Activated B cell treated with CpG ODN at 0.5 μM for 24 hours (primary cell): ENCODE data around the gene YPEL1. TPM values are rescaled to one million over a fixed set of nuclear protein-coding genes. Genes with fewer than 3 reads are reported as not detected.

Source experiments
- ATAC-seq: fragments of 200-7000 bp; cut with Tn5 transposase; one replicate; pipeline ENCODE4 v1.10.0; 2021; ENCODE audit warnings: low read depth, mild to moderate bottlenecking, moderate library complexity
- CTCF ChIA-PET: fragments of 350-600 bp; sonication (Branson Sonifier 250); formaldehyde crosslinking; loops from one replicate; lab custom pipeline; 2021; ENCODE audit warnings: antibody characterized with exemption; lab: Charles Lee
- POLR2A ChIA-PET: fragments of 350-600 bp; sonication (Branson Sonifier 250); formaldehyde crosslinking; loops from one replicate; lab custom pipeline; 2021; ENCODE audit warnings: antibody characterized with exemption; lab: Charles Lee
- DNase-seq: peaks from one replicate; pipeline ENCODE4 v3.0.0; 2022
- H3K27ac Mint-ChIP-seq: one replicate; pipeline ENCODE4 v1.8.0; 2020; ENCODE audit warnings: mixed read lengths
- H3K27me3 Mint-ChIP-seq: one replicate; pipeline ENCODE4 v1.8.0; 2021; ENCODE audit warnings: mixed read lengths
- H3K36me3 Mint-ChIP-seq: one replicate; pipeline ENCODE4 v1.8.0; 2021; ENCODE audit warnings: low read depth, mixed read lengths
- H3K4me1 Mint-ChIP-seq: one replicate; pipeline ENCODE4 v1.8.0; 2021; ENCODE audit warnings: mixed read lengths
- H3K4me3 Mint-ChIP-seq: one replicate; pipeline ENCODE4 v1.8.0; 2020; ENCODE audit warnings: mild to moderate bottlenecking, mixed read lengths
- H3K9me3 Mint-ChIP-seq: one replicate; pipeline ENCODE4 v1.8.0; 2020; ENCODE audit warnings: mixed read lengths
- intact Hi-C: fragments of 100-400 bp; cut with micrococcal nuclease; formaldehyde crosslinking; loops from one replicate; pipeline ENCODE4 v1.15.1; 2024
- total RNA-seq: library from RNA; stranded (reverse); gene quantifications from 2 replicates; pipeline ENCODE4 v1.2.3, GENCODE V29; 2022
- TF ChIP-seq, protein P1 (sequence below): fragments of 200-600 bp; IDR thresholded peaks from one replicate; pipeline ENCODE4 v1.8.0; 2022; ENCODE audit warnings: antibody characterized with exemption, mild to moderate bottlenecking

The YPEL1 gene
- total RNA-seq, 1 donor from 2014 or later: 4.1 TPM

DNA sequence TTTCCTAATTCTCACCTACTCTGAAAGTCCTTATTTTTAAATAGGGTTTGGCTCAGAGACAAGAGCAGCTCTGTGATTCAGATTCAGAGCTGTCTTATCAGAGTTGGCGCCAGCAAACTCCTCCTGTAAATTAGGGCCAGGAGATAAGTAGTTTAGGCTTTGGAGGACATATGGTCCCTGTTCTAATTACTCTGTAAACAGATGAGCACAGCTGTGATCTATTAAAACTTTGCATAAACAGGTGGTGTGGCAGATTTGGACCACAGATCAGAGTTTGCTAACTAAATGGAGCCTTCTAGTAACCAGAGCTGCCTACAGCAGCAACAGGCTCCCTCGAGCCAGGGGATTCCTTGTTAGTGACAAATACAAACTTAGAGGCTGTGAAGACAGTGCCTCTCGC, 27.9 kb downstream of the YPEL1 start:
- H3K4me1 Mint-ChIP-seq: peaks cover 5% of the 10 kb centered on the region
- TF ChIP-seq, protein P1, sequence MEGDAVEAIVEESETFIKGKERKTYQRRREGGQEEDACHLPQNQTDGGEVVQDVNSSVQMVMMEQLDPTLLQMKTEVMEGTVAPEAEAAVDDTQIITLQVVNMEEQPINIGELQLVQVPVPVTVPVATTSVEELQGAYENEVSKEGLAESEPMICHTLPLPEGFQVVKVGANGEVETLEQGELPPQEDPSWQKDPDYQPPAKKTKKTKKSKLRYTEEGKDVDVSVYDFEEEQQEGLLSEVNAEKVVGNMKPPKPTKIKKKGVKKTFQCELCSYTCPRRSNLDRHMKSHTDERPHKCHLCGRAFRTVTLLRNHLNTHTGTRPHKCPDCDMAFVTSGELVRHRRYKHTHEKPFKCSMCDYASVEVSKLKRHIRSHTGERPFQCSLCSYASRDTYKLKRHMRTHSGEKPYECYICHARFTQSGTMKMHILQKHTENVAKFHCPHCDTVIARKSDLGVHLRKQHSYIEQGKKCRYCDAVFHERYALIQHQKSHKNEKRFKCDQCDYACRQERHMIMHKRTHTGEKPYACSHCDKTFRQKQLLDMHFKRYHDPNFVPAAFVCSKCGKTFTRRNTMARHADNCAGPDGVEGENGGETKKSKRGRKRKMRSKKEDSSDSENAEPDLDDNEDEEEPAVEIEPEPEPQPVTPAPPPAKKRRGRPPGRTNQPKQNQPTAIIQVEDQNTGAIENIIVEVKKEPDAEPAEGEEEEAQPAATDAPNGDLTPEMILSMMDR: no peak
- CTCF ChIA-PET: no interaction called here
- H3K27ac Mint-ChIP-seq: no peak overlapping the region
- ATAC-seq (no peak), DNase-seq (no peak)
- POLR2A ChIA-PET: no interaction called here
- H3K27me3 Mint-ChIP-seq: no peaks in the 10 kb centered on the region
- no peak overlapping the region for H3K4me3 Mint-ChIP-seq
- no peaks in the 10 kb centered on the region for H3K9me3 Mint-ChIP-seq
- H3K36me3 Mint-ChIP-seq: peaks cover 31% of the 10 kb centered on the region
- intact Hi-C loops: no loop called here

DNA sequence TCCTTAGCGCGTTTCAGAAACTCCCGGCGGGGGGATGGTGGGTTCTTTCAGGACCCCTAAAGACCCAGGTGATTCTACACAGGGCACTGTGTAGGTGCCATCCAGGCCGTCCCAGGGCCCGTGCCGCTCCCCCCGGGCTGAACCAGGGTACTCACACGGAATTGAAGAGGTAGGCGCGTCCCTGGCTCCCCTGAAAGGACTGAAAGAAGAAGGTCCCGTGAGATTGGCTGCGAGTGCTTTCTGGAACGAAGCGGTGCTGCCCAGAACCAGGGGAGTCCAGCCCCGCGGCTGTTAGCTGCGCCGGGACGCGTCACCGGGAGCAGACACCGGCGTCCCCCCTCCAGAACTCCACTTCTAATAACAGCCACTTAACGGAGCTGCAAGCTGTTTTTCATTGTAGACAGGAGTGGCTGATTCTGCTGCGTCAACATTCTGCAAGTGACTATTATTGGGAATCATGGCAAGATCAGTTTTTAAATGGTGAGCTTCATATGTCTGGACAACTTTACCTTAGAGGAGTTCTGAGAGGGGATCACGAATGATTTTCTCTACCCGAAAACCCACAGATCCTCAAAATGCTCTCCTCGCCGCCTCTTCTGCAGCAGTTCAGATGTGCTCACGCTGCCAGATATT, 31.8 kb downstream of the YPEL1 start:
- TF ChIP-seq, protein P1: no peak
- Mint-ChIP-seq H3K27me3 (no peaks in the 10 kb centered on the region), H3K4me3 (no peak overlapping the region), H3K4me1 (peaks cover 5% of the 10 kb centered on the region), H3K36me3 (peaks cover 50% of the 10 kb centered on the region), H3K9me3 (no peaks in the 10 kb centered on the region), H3K27ac (no peak overlapping the region)
- no peak for DNase-seq
- intact Hi-C loops: no loop called here
- CTCF ChIA-PET: no interaction called here
- POLR2A ChIA-PET: interaction anchor here (0.7 kb wide), 1 partner anchor 362 kb away, joined by 6 read pairs; no protein-coding TSS in a partner anchor
- ATAC-seq: no peak

DNA sequence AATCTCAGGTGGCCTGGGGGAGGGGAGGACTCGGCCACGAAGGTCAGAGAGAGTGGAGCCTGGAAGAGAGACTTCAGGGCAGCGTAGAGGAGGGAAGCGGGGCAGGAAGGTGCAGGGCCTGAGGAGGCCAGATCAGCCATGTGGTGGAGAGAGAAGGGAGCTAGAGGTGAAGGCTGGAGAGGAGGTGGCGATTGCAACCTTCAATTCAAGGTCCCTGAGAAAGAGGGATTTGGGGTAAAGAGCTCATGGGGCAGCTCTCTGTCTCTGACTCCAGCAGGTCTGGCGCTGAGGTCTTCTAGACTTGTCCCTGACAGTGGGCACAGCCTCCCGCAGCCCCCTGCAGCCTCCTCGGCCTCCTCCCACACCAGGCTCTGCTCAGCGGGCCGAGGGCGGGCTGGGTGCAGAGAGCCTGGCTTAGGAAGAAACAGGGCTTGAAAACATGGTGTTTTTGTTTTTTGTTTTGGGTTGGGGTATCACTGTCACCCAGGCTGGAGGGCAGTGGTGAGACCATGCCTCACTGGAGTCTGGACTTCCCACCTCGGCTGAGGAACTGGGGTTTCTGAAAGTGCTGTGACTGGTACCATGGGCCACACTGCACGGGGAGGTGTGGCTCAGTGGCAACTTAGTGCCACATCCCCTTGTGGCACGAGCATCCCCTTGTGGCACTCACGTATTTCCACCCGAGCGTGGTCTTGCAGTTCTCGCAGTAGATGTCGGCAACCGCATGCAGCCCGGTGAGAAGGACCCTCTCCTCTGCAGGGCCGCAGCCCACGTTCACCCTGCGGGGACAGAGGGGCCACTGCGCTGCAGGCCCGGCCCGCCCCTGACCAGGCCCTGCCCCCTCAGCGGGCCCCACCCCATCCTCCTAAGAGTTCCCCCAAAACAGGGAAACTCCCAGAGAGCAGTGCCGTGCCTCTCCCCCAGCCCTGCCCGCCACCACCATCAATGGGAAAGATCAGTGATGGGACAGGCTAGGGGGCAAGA, 32.6 kb downstream of the YPEL1 start:
- Mint-ChIP-seq H3K9me3 (no peaks in the 10 kb centered on the region), H3K36me3 (peaks cover 57% of the 10 kb centered on the region), H3K4me3 (no peak overlapping the region), H3K27ac (peak overlapping the region; percentile 35), H3K27me3 (no peaks in the 10 kb centered on the region), H3K4me1 (peaks cover 5% of the 10 kb centered on the region)
- DNase-seq (no peak), ATAC-seq (no peak)
- ChIA-PET CTCF (no interaction called here), POLR2A (no interaction called here)
- intact Hi-C loops: no loop called here
- TF ChIP-seq, protein P1: no peak

DNA sequence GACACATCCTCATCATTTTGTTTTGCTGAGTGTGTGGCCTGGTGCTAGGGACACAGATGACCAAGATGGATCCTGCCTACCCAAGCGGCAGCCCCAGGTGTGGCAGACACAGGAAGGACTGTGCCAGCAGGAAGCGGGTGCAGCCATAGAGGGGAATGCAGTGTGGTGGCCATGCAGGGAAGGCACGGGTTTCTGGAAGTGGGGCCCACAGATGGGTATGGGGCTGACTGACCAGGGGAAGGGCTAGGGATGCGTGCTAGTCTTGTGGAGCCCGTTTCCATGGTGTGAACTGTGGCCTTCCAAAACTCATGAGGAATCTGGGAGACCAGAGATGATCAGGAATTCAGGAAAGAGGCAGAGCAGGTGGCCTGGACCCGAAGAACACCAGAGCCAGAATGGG, 33.5 kb downstream of the YPEL1 start:
- ATAC-seq (no peak), DNase-seq (no peak)
- intact Hi-C loops: no loop called here
- Mint-ChIP-seq H3K27me3 (no peaks in the 10 kb centered on the region), H3K27ac (no peak overlapping the region), H3K4me1 (no peaks in the 10 kb centered on the region), H3K9me3 (no peaks in the 10 kb centered on the region), H3K36me3 (peaks cover 59% of the 10 kb centered on the region), H3K4me3 (no peak overlapping the region)
- TF ChIP-seq, protein P1: no peak
- POLR2A ChIA-PET: no interaction called here
- CTCF ChIA-PET: no interaction called here

DNA sequence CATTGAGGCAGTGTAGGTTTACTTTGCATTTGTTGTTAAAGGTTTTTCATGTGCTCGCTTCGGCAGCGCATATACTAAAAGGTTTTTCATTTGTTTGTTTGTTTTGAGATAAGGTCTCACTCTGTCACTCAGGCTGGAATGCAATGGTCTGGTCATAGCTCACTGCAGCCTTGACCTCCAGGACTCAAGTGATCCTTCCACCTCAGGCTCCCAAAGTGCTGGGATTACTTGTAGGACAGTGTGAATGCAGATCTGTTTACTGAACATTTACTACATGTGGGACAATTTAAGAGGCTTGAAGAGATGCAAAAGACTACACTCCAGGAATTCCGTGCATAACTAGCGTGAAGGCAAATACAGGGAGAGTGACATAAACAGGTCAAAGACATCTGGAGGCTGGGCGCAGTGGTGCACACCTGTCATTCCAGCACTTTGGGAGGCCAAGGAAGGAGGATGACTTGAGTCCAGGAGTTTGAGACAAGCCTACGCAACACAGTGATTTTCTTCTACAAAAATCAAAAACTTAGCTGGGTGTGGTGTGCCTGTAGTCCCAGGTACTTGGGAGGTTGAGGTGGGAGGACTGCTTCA, 34.1 kb downstream of the YPEL1 start:
- DNase-seq: no peak
- no peak for ATAC-seq
- intact Hi-C loops: no loop called here
- TF ChIP-seq, protein P1: no peak
- CTCF ChIA-PET: no interaction called here
- no peaks in the 10 kb centered on the region for H3K4me1 Mint-ChIP-seq
- no peaks in the 10 kb centered on the region for H3K27me3 Mint-ChIP-seq
- no peak overlapping the region for H3K4me3 Mint-ChIP-seq
- H3K36me3 Mint-ChIP-seq: peaks cover 65% of the 10 kb centered on the region
- no peaks in the 10 kb centered on the region for H3K9me3 Mint-ChIP-seq
- POLR2A ChIA-PET: no interaction called here
- peak overlapping the region; percentile 16 for H3K27ac Mint-ChIP-seq
